ENCODE results near the gene KLRC4.
"Not testable (repeated sequence)": the region's sequence is repeated elsewhere in the genome, so short reads cannot be mapped to it uniquely, and the experiment has no call there.

The KLRC4 gene, protein sequence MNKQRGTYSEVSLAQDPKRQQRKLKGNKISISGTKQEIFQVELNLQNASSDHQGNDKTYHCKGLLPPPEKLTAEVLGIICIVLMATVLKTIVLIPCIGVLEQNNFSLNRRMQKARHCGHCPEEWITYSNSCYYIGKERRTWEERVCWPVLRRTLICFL

DNA sequence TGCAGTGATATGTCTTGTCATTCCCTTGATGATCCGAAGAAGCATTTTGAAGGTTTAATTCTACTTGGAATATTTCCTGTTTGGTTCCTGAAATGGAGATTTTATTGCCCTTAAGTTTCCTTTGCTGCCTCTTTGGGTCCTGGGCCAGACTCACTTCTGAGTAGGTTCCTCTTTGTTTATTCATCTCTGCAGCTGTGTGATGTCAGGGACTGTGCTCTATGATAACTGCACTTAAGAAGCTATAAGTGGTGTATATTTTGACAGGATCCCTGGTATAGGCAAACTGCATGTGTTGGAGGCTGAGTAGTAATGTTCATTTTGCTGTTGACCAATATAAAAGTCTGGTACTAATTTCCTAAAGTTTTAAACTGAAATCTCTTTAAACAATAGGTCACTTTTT is at the start of gene KLRC4:
TSS of gene KLRC4 (minus strand) at position 366 of the 400 bp plus-strand sequence. CDS start at position 184, 182 bp downstream.
- in situ Hi-C loops (cut with MboI; ENCODE audit: low sequenced_read_pairs), result no loop called here
- Histone ChIP-seq H3K27me3 (ENCODE audit: low read depth) (no peaks in the 10 kb centered on the region), H3K4me3 (no peak within 1 kb of the TSS), H3K36me3 (replicated peaks) (no peaks in the 10 kb centered on the region), H3K9me3 (no peaks in the 10 kb centered on the region), H3K4me1 (no peaks in the 10 kb centered on the region; the same call in 1 of the 2 replicates)
- no peak for DNase-seq (ENCODE audit: low spot score in 2 of 2)

DNA sequence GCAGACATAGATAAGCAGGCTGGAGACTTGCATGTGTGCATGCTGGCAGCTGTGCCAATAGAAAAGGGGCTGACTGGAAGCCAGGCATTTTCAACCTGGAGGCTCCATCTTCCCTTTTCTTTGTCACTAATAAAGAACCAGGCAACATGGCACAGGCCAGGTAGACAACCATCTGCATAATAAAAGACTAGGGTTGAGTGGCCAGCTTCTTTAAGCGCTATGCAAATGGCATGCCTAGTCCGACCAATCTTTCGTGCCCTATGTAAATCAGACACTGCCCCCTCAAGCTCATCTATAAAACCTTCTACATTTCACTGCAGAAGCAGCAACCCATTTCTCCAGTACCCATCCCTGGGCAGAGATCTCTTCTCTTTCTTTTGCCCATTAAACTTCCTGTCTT is 48.2 kb upstream of the KLRC4 start:
- no peak for DNase-seq (ENCODE audit: low spot score in 2 of 2)
- no peaks in the 10 kb centered on the region for H3K4me1 ChIP-seq
- in situ Hi-C loops (cut with MboI; ENCODE audit: low sequenced_read_pairs), result no loop called here

DNA sequence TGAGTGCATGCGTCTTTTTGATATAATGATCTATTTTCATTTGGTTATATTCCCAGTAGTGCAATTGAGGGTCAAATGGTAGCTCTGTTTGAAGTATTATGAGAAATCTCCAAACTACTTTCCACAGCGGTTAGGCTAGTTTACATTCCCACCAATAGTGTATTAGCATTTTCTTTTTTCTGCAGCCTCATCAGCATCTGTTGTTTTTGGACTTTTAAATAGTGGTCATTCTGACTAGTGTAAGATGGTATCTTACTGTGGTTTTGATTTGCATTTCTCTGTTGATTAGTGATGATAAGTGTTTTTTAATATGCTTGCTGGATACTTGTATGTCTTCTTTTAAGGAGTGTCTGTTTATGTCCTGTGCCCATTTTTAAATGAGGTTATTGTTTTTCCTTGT is 47.3 kb upstream of the KLRC4 start:
- H3K36me3 ChIP-seq (replicated peaks), result no peaks in the 10 kb centered on the region
- H3K27me3 ChIP-seq (ENCODE audit: low read depth), result no peaks in the 10 kb centered on the region
- H3K9me3 ChIP-seq, result no peaks in the 10 kb centered on the region
- in situ Hi-C loops (cut with MboI; ENCODE audit: low sequenced_read_pairs), result no loop called here
- DNase-seq (ENCODE audit: low spot score in 2 of 2), result no peak
- H3K4me3 ChIP-seq, result no peak overlapping the region
- no peaks in the 10 kb centered on the region for H3K4me1 ChIP-seq

More for the DNA sequence above, 48.2 kb upstream of the KLRC4 start:
- Histone ChIP-seq H3K27me3 (ENCODE audit: low read depth) (no peaks in the 10 kb centered on the region), H3K4me3 (no peak overlapping the region), H3K36me3 (replicated peaks) (no peaks in the 10 kb centered on the region), H3K9me3 (no peaks in the 10 kb centered on the region)

DNA sequence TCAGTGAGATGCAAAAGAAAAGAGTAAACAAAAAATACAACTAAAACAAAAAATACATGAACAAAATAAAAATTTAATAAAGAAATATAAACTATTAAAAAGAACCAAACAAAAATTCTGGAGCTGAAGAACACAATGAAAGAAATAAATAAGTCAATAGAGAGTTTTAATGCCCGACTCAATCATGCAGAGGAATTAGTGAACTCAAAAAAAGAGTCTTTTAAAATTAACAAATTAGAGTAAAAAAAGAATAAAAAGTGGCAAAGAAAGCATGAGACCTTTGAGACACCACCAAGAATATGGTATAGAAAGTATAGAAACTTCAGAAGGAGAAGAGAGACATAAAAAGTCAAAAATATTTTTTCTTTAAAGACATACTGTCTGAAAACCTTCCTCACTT is 46.2 kb upstream of the KLRC4 start:
- in situ Hi-C loops (cut with MboI; ENCODE audit: low sequenced_read_pairs), result no loop called here
- Histone ChIP-seq H3K4me1 (no peaks in the 10 kb centered on the region), H3K4me3 (no peak overlapping the region), H3K36me3 (replicated peaks) (no peaks in the 10 kb centered on the region), H3K9me3 (no peaks in the 10 kb centered on the region), H3K27me3 (ENCODE audit: low read depth) (no peaks in the 10 kb centered on the region)
- no peak for DNase-seq (ENCODE audit: low spot score in 2 of 2)

DNA sequence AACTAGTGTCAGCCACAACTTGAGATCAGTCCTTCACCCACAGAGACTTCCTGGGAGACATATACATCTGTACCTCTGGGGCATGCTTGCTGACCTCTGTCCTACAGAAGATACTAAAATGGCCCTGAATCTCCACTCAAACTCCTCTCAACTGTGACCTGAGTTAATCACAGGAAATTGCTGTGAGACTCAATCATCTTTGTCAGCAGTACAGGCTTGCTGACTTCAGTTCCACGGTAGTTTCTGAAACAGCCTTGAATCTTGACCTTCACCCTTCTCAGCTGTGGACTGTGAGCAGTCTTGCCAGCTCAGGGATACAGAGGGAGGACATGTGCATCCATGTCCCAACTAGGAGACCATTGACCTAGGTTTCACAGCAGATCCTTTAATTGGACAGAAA is 45.0 kb upstream of the KLRC4 start:
- no peak for DNase-seq (ENCODE audit: low spot score in 2 of 2)
- no peaks in the 10 kb centered on the region for H3K36me3 ChIP-seq (replicated peaks)
- no peaks in the 10 kb centered on the region for H3K4me1 ChIP-seq
- H3K4me3 ChIP-seq, result no peak overlapping the region
- no peaks in the 10 kb centered on the region for H3K9me3 ChIP-seq
- H3K27me3 ChIP-seq (ENCODE audit: low read depth), result no peaks in the 10 kb centered on the region
- in situ Hi-C loops (cut with MboI; ENCODE audit: low sequenced_read_pairs), result no loop called here

DNA sequence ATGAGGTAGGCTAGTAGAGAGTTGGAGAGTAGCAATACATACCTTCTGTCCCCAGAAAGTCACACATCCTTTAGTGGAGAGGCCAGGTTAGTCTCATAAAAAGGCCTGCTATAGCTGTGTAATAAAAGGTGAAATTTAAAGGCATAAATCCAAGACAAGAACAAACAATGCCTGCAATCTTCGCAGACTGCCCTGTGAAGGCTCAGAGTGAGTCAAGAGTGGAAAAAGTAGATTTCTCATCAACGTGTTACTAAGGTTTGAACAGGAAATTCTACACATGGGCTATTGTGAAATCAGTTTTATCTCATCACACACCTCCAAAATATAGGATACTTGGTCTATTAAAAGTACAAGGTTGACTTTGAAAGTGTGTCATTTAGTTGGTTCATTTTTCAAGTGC is 43.6 kb upstream of the KLRC4 start, which contains the start of gene KLRC1:
TSS of gene KLRC1 (minus strand) at position 222 of the 400 bp plus-strand sequence. CDS start 2,221 bp downstream, outside the sequence.
- Histone ChIP-seq H3K4me3 (no peak within 1 kb of the TSS), H3K36me3 (replicated peaks) (no peaks in the 10 kb centered on the region), H3K27me3 (ENCODE audit: low read depth) (no peaks in the 10 kb centered on the region), H3K4me1 (no peaks in the 10 kb centered on the region), H3K9me3 (no peaks in the 10 kb centered on the region)
- in situ Hi-C loops (cut with MboI; ENCODE audit: low sequenced_read_pairs), result no loop called here
- DNase-seq (ENCODE audit: low spot score in 2 of 2), result no peak

DNA sequence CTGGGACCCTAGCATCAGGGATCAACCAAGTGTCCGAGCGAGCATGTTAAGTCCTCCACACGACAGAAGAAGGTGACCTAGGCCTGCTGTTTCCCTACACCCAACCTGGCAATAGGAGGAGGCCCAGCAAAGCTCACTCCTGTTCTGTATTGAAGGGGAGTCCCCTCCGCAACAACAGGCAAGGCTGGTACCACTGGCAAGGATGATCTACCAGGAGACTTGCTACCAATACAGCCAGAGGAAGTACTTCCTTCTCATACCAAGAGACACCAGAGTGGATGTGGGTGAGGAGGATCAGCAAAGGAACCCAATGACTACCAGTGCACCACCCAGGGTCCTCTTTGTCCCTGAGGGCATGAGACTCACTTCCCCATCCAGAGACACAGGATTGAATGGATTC is 38.7 kb upstream of the KLRC4 start:
- in situ Hi-C loops (cut with MboI; ENCODE audit: low sequenced_read_pairs), result no loop called here
- no peak for DNase-seq (ENCODE audit: low spot score in 2 of 2)
- Histone ChIP-seq H3K4me3 (no peak overlapping the region), H3K36me3 (replicated peaks) (no peaks in the 10 kb centered on the region), H3K9me3 (no peaks in the 10 kb centered on the region), H3K27me3 (ENCODE audit: low read depth) (no peaks in the 10 kb centered on the region), H3K4me1 (no peaks in the 10 kb centered on the region)

DNA sequence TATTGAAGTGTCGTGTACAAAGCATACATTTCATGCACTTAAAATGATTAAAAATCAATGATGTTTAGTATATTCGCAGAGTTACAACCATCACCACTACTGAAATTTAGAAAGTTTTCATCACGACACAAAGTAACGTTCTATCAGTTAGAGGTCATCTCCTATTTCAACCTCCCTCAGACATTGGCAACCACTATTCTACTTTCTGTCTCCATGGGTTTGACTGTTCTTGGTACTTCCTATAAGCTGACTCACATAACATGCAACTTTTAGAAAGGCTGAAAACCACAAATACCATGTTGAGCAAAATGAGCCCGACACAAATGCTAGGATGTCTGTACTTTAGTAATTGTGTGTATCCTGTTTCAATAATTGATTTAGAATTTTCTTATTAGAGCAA is 36.5 kb upstream of the KLRC4 start:
- DNase-seq (ENCODE audit: low spot score in 2 of 2); in situ Hi-C loops (cut with MboI; ENCODE audit: low sequenced_read_pairs); H3K9me3 ChIP-seq; H3K4me1 ChIP-seq; H3K27me3 ChIP-seq (ENCODE audit: low read depth); H3K4me3 ChIP-seq; H3K36me3 ChIP-seq (replicated peaks): not testable (repeated sequence)

DNA sequence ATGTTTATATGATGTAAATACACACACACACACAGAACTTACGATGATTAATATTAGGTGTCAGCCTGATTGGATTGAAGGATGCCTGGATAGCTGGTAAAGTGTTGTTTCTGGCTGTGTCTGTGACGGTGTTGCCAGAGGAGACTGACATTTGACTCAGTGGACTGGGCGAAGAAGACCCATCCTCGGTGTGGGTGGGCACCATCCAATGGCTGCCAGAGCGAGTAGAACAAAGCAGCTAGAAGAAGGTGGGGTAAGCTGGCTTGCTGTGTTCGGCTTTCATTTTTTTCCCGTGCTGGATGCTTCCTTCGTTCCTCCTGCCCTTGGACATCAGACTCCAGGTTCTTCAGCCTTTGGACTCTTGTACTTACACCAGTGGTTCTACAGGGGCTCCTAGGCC is 31.6 kb upstream of the KLRC4 start:
- in situ Hi-C loops (cut with MboI; ENCODE audit: low sequenced_read_pairs); DNase-seq (ENCODE audit: low spot score in 2 of 2); H3K9me3 ChIP-seq; H3K36me3 ChIP-seq (replicated peaks); H3K4me3 ChIP-seq; H3K4me1 ChIP-seq; H3K27me3 ChIP-seq (ENCODE audit: low read depth): not testable (repeated sequence)

DNA sequence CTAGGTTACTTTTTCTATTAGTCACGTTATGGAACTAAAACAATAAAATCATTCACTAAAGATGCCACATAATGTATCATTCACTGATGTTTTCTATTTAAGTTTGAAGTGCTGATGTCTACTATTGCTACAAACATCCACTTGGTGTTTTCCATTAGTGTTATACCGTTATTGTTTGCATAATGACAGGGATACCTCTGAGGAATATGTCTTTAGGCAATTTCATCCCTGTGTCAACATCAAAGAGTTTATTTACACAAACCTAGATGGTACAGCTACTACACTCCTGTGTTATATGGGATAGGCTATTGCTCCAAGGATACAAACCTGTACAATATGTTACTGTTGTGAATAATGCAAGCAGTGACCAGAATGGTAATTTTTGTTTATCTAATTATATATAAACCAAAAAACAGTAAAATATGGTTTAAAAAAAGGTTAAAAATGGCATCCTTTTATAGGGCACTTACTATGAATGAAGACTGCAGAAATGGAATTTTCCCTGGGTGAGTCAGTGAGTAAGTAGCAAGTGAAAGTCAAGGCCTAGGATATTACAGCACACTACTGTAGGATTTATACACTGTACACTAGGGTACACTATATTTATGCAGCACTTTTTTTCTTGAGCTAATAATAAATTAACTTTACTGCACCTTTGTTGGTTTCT is 30.2 kb upstream of the KLRC4 start:
- DNase-seq (ENCODE audit: low spot score in 2 of 2); H3K4me1 ChIP-seq; in situ Hi-C loops (cut with MboI; ENCODE audit: low sequenced_read_pairs); H3K36me3 ChIP-seq (replicated peaks); H3K4me3 ChIP-seq; H3K9me3 ChIP-seq; H3K27me3 ChIP-seq (ENCODE audit: low read depth): not testable (repeated sequence)

DNA sequence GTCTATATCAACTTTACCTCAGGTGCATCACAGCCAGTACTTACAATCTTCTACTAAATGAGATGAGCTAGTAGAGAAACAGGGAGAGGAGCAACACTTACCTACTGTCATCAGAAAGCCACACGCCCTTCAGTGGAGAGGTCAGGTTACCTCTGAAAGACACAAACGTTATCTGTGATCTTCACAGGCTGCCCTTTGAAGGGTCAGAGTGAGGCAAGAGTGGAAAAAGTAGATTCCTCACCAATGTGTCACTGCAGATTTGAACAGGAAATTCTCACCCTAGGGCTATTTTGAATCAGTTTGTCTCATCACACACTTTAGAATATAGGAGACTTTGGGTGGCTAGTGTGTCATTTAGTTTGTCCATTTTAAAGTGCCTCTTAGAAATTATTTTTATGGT is 28.0 kb upstream of the KLRC4 start:
- H3K4me3 ChIP-seq; in situ Hi-C loops (cut with MboI; ENCODE audit: low sequenced_read_pairs); DNase-seq (ENCODE audit: low spot score in 2 of 2); H3K36me3 ChIP-seq (replicated peaks); H3K9me3 ChIP-seq; H3K27me3 ChIP-seq (ENCODE audit: low read depth); H3K4me1 ChIP-seq: not testable (repeated sequence)

DNA sequence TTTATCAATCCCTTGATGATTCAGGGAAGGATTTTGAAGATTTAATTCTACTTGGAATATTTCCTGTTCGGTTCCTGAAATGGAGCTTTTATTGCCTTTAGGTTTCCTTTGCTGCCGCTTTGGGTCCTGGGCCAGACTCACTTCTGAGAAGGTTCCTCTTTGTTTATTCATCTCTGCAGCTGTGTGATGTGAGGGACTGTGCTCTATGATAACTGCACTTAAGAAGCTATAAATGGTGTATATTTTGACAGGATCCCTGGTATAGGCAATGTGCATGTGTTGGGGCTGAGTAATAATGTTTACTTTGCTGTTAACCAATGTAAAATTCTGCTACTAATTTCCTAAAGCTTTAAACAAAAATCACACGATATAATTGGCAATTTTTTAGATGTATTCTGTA is 26.3 kb upstream of the KLRC4 start, which contains the start of gene KLRC2:
TSS of gene KLRC2 (minus strand) at position 195 of the 400 bp plus-strand sequence. CDS start at position 171, 24 bp downstream.
- H3K9me3 ChIP-seq; in situ Hi-C loops (cut with MboI; ENCODE audit: low sequenced_read_pairs); DNase-seq (ENCODE audit: low spot score in 2 of 2); H3K27me3 ChIP-seq (ENCODE audit: low read depth); H3K36me3 ChIP-seq (replicated peaks); H3K4me3 ChIP-seq; H3K4me1 ChIP-seq: not testable (repeated sequence)

DNA sequence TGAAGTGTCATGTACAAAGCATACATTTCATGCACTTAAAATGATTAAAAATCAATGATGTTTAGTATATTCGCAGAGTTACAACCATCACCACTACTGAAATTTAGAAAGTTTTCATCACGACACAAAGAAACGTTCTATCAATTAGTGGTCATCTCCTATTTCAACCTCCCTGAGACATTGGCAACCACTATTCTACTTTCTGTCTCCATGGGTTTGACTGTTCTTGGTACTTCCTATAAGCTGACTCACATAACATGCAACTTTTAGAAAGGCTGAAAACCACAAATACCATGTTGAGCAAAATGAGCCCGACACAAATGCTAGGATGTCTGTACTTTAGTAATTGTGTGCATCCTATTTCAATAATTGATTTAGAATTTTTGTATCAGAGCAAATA is 21.1 kb upstream of the KLRC4 start:
- H3K36me3 ChIP-seq (replicated peaks); H3K4me1 ChIP-seq; H3K27me3 ChIP-seq (ENCODE audit: low read depth); H3K9me3 ChIP-seq; DNase-seq (ENCODE audit: low spot score in 2 of 2); H3K4me3 ChIP-seq; in situ Hi-C loops (cut with MboI; ENCODE audit: low sequenced_read_pairs): not testable (repeated sequence)

DNA sequence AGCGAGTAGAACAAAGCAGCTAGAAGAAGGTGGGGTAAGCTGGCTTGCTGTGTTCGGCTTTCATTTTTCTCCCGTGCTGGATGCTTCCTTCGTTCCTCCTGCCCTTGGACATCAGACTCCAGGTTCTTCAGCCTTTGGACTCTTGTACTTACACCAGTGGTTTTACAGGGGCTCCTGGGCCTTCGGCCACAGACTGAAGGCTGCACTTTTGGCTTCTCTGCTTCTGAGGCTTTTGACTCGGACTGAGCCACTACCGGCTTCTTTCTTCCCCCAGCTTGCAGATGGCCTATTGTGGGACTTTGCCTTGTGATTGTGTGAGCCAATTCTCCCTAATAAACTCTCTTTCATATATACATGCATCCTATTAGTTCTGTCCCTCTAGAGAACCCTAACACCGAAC is 16.4 kb upstream of the KLRC4 start:
- DNase-seq (ENCODE audit: low spot score in 2 of 2); H3K4me3 ChIP-seq; H3K9me3 ChIP-seq; in situ Hi-C loops (cut with MboI; ENCODE audit: low sequenced_read_pairs); H3K27me3 ChIP-seq (ENCODE audit: low read depth); H3K36me3 ChIP-seq (replicated peaks); H3K4me1 ChIP-seq: not testable (repeated sequence)
